ENCODE measurements around the gene RBFA. TPM values are rescaled to one million over a fixed set of nuclear protein-coding genes. Genes with fewer than 3 reads are reported as not detected.

RBFA gene
- polyA plus RNA-seq, 3 donors = 31.9 to 44.0 (median 32.9) TPM

DNA sequence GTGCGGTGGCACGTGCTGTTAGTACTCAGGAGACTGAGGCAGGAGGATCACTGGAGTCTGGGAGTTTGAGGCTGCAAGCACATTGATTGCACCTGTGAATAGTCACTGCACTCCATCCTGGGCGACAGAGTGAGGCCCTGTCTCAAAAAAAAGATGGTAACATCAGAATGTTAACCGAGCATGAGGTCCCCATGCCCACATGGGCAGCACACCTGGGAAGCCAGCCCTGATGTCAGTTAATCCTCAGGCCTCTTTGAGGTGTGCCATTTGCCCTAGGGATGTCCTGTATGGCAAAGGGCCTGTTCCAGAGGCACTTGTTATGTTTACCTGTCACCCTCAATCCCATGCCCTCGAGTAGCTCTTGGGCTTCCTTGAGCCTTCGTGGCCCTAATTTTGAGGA is 16.6 kb downstream of the RBFA start:
- no peak for DNase-seq (ENCODE audit: extremely low read depth in 1 of 11, low read depth in 9 of 11, low spot score in 4 of 11)

DNA sequence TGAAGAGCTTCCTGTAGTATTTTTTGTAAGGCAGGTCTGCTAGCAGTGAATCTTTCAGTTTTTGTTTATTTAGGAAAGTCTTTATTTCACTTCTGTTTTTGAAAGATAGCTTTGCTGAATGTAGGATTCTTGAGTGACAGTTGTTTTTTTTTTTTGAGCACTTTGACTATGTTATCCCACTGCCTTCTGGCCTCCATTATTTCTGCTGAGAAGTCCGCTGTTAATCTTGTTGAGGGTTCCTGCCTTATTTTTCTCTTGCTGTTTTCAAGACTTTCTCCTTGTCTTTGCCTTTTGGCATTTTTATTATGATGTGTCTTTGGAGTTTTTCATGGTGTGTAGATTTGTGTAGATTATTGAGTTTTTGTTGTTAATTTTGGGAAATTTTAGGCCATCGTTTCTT is 21.9 kb downstream of the RBFA start:
- DNase-seq (ENCODE audit: extremely low read depth in 1 of 11, low read depth in 9 of 11, low spot score in 4 of 11) = no peak

DNA sequence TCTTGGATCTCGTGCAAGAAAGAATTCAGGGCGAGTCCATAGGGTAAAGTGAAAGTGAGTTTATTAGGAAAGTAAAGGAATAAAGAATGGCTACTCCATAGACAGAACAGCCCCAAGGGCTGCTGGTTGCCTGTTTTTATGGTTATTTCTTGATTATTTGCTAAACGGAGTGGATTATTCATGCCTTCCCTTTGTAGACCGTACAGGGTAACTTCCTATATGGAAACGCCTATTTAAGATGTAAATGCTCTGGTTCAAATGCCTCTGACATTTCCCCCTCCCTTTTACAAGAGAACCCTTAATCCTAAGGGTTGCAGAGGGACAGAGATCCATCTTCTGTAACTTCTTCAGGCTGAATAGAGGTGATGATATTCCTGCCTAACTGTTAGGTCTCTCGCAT is 25.7 kb downstream of the RBFA start:
- DNase-seq (ENCODE audit: extremely low read depth in 1 of 11, low read depth in 9 of 11, low spot score in 4 of 11) = no peak

DNA sequence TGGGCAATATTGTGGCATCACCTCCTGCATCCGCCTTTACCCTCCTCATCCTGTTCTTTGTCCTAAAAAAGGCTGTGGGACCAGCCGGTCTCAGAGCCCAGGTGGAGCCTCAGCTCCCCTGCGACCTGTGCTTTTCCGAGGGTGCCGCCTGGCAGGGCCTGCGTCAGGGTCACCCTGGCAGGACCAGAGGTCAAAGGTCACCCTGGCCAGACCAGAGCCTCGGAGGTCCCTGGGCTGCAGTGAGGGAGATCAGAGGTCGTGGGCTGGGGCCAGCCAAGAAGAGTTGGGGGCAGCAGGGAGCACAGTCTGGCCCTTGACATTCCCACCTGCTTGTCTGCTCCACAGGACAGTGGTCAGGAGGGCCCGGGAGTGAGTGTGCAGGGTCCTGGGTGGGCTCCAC is 31.5 kb downstream of the RBFA start:
- DNase-seq (ENCODE audit: extremely low read depth in 1 of 11, low read depth in 9 of 11, low spot score in 4 of 11) = no peak

DNA sequence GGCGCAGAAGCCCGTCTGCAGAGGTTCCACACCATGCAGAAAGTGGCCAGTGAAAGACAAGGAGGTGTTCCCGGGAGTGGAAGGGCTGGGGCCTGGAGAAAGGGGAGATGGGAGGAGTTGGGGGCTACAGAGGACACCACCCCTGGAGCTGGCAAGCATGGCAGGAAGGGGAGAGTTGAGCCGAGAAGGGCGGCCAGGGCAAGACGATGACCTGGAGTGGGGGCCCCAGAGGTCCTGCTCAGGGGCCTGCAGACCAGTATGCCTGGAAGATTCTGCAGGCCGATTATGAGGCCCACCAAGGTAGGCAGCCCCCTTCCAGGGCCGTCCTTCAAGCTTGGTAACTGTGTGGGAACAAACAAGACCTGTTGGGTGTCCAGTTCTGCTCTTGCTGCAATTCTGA is 33.1 kb downstream of the RBFA start:
- DNase-seq (ENCODE audit: extremely low read depth in 1 of 11, low read depth in 9 of 11, low spot score in 4 of 11) = no peak

DNA sequence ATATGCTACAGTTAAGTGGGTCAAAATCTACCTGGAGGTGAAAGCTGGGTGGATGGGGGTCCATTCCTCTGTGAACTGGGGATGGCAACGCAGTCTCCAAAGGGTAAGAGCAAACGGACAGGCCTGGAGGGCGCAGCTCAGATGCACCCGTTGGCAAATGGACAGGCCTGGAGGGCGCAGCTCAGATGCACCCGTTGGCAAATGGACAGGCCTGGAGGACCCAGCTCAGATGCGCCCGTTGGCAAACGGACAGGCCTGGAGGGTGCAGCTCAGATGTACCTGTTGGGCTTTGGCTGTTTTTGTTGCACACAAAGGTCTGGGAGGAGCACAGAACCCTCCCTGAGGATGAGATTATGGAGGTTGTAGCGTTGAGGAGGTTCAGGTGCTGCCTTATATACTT is 33.7 kb downstream of the RBFA start:
- no peak for DNase-seq (ENCODE audit: extremely low read depth in 1 of 11, low read depth in 9 of 11, low spot score in 4 of 11)

DNA sequence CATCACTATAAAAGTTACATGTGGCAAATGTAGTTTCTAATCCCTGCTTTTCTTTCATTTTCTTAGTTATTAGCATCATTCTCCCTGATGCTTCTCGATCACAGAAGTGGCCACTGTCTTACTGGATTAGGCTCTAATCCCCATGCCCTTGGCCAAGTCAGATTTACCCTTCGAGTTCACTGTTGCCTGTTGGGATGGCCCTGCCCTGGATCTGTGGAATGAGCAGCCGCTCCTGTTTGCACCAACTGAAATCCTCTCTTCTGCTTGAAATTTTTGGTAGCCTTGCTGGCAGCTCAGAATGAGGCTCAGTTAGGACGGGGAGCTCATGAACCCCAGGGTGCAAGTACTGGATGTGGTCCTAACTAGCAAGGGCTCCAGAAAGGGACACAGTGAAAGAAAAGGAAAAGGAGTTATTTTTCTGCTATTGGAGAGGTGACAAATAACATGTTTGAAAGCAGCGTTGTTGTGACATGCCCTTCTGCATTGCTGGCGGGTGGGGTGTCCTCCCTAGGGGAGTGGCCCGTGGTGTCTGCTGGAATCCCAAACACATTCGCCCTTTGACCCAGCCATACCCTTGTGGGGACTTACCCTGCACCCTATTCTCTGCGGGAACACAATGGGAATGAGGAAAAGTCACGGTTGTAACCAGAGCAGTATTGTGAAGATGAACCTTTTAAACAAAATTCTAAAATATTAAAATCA is 34.5 kb downstream of the RBFA start:
- DNase-seq (ENCODE audit: extremely low read depth in 1 of 11, low read depth in 9 of 11, low spot score in 4 of 11) = no peak

DNA sequence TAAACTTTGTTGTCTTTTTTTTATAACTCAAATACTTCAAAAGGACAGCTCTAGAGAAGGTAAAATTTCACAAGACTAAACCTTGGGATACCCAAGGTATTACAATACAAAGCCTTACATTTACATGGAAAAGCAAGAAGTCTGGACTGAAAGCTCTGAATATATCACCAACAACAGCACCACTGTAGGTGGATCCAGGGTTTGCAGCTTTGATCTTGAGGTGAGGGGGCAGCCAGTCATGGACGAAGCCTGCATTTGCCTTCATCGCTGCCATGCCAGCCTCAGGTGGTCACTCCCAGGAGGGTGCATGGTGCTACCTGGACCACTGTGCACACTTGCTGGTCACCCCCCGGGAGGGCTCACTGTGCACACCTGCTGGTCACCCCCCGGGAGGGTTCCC is 36.6 kb downstream of the RBFA start:
- DNase-seq (ENCODE audit: extremely low read depth in 1 of 11, low read depth in 9 of 11, low spot score in 4 of 11) = no peak

DNA sequence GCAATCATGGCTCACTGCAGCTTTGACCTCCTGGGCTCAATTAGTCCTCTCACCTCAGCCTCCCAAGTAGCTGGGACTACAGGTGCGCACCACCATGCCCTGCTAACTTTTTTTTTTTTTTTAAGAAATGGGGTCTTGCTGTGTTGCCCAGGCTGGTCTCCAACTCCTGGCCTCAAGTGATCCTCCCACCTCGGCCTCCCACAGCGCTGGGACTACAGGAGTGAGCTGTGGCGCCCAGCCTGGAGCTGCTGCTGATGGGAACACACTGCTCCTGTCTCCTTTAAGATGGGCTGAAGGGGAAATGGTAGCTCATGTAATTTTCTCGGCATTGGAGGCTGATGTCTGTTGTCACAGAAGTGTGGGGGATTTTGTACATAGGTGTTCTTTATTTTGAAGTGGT is 39.9 kb downstream of the RBFA start:
- DNase-seq (ENCODE audit: extremely low read depth in 1 of 11, low read depth in 9 of 11, low spot score in 4 of 11) = no peak

DNA sequence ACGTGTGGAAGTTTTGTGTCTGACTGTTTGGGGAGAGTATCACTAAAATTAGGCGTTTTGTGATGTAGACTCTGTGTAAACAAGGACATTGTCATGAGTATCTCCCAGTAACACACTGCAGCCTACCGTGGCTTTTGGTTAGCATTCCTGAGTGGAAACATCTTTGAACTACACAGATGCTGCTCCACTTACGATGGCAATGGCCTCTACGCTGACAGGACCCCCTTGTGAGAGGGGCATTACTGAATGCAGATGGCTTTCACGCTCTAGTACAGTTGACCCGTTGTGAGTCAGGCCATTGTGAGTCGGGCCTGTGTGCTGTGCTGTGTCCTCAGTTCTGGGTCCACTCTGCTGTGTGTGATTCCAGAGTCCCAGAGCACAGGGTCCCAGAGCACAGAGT is 40.5 kb downstream of the RBFA start:
- DNase-seq (ENCODE audit: extremely low read depth in 1 of 11, low read depth in 9 of 11, low spot score in 4 of 11) = no peak

DNA sequence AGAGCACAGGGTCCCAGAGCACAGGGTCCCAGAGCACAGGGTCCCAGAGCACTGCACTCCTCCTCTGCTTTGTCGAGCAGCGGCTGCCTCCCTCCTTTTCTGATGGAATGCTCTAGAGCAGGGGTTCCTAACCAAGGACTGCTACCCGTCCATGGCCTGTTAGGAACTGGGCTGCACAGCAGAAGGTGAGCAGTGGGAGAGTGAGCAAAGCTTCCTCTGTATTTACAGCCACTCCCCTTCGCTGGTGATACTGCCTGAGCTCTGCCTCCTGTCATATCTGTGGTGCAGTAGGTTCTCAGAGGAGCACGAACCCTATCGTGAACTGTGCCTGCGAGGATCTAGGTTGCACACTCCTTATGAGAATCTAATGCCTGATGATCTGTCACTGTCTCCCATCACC is 41.7 kb downstream of the RBFA start:
- no peak for DNase-seq (ENCODE audit: extremely low read depth in 1 of 11, low read depth in 9 of 11, low spot score in 4 of 11)

DNA sequence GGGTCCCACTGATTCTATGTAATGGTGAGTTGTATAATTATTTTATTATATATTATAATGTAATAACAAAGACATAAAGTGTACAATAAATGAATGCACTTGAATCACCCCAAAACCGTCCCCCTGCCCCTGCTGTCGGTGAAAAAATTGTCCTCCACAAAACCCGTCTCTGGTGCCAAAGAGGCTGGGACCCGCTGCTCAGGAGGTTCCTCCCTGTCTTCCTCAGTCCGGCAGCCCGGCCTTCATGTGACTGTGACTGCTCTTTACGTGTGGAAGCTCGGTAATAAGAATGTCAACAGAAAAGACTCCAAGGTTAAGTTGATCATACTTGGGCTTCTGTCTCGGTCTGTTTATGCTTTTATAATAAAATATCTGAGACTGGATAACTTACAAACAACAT is 42.1 kb downstream of the RBFA start:
- DNase-seq (ENCODE audit: extremely low read depth in 1 of 11, low read depth in 9 of 11, low spot score in 4 of 11) = no peak

DNA sequence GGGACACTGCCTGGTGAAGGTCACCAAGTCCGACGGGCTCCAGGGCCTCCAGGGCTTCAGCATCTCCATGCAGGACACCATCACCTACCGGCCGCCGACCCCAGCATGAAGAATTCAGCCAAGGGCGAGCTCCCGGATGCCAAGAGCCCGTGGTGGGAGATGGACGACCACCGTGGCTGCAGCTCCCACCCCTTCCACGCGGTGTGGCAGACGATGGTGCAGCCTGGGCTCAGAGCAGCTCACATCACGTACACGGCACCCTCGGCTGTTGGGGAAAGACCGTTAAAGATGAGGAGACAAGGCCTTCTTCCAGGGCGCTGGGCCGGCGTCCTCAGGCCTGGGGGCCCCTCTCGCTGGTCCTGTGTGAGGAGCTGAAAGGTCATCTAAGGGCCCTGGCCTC is 43.6 kb downstream of the RBFA start:
- DNase-seq (ENCODE audit: extremely low read depth in 1 of 11, low read depth in 9 of 11, low spot score in 4 of 11) = no peak

Other genes starting within 250 kb of the RBFA start
- under 1 TPM in 2 of 3 donors, not detected in 1; 0.45 to 0.48 TPM for gene KCNG2, start 236.5 kb upstream of the RBFA start, polyA plus RNA-seq (ENCODE audit: insufficient read length in 3 of 3)
- gene SLC66A2, start 82.8 kb upstream of the RBFA start, polyA plus RNA-seq (ENCODE audit: insufficient read length in 3 of 3) = 10 to 100 TPM; 18.8 to 31.0 (median 29.6) TPM
- 10 to 100 TPM; 17.2 to 29.2 (median 22.2) TPM for gene HSBP1L1, start 69.8 kb upstream of the RBFA start, polyA plus RNA-seq (ENCODE audit: insufficient read length in 3 of 3)
- gene TXNL4A, start 45.9 kb upstream of the RBFA start, polyA plus RNA-seq (ENCODE audit: insufficient read length in 3 of 3) = 10 to 100 TPM; 92.1 to 98.3 (median 96.8) TPM
- gene ADNP2, start 74.8 kb downstream of the RBFA start, polyA plus RNA-seq (ENCODE audit: insufficient read length in 3 of 3) = 10 to 100 TPM; 22.6 to 27.8 (median 24.3) TPM
- gene PARD6G, start 213.1 kb downstream of the RBFA start, polyA plus RNA-seq (ENCODE audit: insufficient read length in 3 of 3) = 10 to 100 TPM; 29.4 to 33.8 (median 31.6) TPM

All from renal cortex interstitium (tissue), 11 donors.